Naive thymus-derived CD8-positive, alpha-beta T cell (primary cell): ENCODE results near the gene ANTXR1. TPM values are rescaled to one million over a fixed set of nuclear protein-coding genes. Genes with fewer than 3 reads are reported as not detected.
A peak's percentile ranks its signal among the peaks of the same experiment; 100 is the strongest.

Experiments
- ATAC-seq, 2 donors: fragments of 150-1000 bp; cut with Tn5 transposase in 1 of 2; sonication (Bioruptor Pico), chemical (Tn5 transposase) in 1 of 2; 1 replicate in 1 of 2; 2 replicates in 1 of 2; pipeline ENCODE4 v1.10.0; 2021; ENCODE audit warnings: mild to moderate bottlenecking in 2 of 2, moderate library complexity in 2 of 2
- POLR2A ChIA-PET: fragments of 350-600 bp; sonication (Branson Sonifier 250); formaldehyde crosslinking; loops from one replicate; lab custom pipeline; 2021; ENCODE audit warnings: antibody characterized with exemption; lab: Charles Lee
- DNase-seq, 10 donors: peaks; one replicate each; pipeline versions ENCODE4 v3.0.0 to v3.0.0-alpha.2; 2020 to 2022
- H3K27ac Mint-ChIP-seq, 10 donors: one replicate each; pipeline ENCODE4 v1.8.0; 2020 to 2022; ENCODE audit warnings: mild to moderate bottlenecking in 10 of 10, mixed read lengths in 10 of 10, moderate library complexity in 4 of 10, inconsistent platforms in 1 of 10
- H3K27me3 Mint-ChIP-seq, 5 donors: one replicate each; pipeline ENCODE4 v1.8.0; 2021 to 2022; ENCODE audit warnings: mixed read lengths in 5 of 5
- H3K36me3 Mint-ChIP-seq, 3 donors: one replicate each; pipeline ENCODE4 v1.8.0; 2020 to 2022; ENCODE audit warnings: mixed read lengths in 3 of 3, mild to moderate bottlenecking in 2 of 3, inconsistent platforms in 1 of 3
- H3K4me1 Mint-ChIP-seq, 4 donors: one replicate each; pipeline ENCODE4 v1.8.0; 2021 to 2022; ENCODE audit warnings: mixed read lengths in 4 of 4
- H3K4me3 Mint-ChIP-seq, 10 donors: one replicate each; pipeline ENCODE4 v1.8.0; 2020 to 2022; ENCODE audit warnings: mild to moderate bottlenecking in 10 of 10, mixed read lengths in 10 of 10, moderate library complexity in 6 of 10, inconsistent platforms in 1 of 10
- H3K9me3 Mint-ChIP-seq, 9 donors: one replicate each; pipeline ENCODE4 v1.8.0; 2020 to 2022; ENCODE audit warnings: mixed read lengths in 9 of 9, mild to moderate bottlenecking in 3 of 9, inconsistent platforms in 1 of 9, moderate library complexity in 1 of 9
- polyA plus RNA-seq, 3 donors: library from polyadenylated mRNA; unstranded; fragments of 300-500 nt; fragmentation: Illumina TruSeq; gene quantifications; one replicate each; pipeline ENCODE4 v1.2.3, GENCODE V29; 2021
- total RNA-seq, 8 experiments: library from RNA in 2 of 8; stranded (reverse) in 2 of 8; gene quantifications; one replicate each; pipeline ENCODE4 v1.2.3 and lab custom pipeline; 2021 to 2026

ANTXR1 gene
- total and polyA plus RNA-seq, 5 experiments from 2014 or later = 0.08 to 0.20 (median 0.14) TPM; not detected in 2

DNA sequence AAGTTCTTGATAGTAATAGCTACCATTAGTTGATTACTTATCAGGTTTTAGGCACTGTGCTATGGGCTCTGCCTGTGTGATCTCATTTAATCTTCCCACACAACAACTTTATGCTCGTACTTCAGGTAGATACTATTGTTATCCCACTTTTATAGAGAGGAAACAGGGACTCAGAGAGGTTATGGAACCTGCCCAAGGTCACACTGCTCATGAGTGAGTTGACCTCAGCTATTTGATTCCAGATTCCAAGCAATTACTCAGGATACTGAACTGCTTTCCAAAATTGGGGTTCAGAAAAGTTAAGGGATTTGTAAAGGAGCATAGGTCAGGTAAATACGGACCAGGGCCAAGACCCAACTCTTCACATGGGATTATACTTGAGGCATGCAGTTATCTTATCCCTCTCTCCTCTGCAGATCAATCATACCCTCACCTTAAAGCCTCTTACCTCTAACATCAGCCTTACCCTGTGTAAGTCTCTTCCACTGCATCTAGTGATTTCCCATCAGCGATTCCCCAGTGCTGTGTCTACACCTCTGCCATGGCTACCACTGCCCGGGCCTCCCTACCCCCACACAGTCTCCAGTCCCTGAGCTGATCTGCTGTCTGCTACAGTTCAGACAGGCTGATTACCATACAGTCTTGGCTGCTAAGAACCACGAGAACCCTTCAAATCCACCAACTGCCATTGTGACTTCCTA lies 74.4 kb downstream of the ANTXR1 start:
- Mint-ChIP-seq H3K4me3 (no peak overlapping the region), H3K27ac (no peak overlapping the region), H3K4me1 (peaks cover 0 to 5% (median 1%) of the 10 kb centered on the region in 4 donors), H3K27me3 (peaks cover 7 to 34% (median 20%) of the 10 kb centered on the region in 5 donors), H3K9me3 (no peaks in the 10 kb centered on the region), H3K36me3 (peaks cover 0 to 2% (median 0%) of the 10 kb centered on the region in 3 donors)
- ATAC-seq (no peak), DNase-seq (no peak)
- POLR2A ChIA-PET = no interaction called here

DNA sequence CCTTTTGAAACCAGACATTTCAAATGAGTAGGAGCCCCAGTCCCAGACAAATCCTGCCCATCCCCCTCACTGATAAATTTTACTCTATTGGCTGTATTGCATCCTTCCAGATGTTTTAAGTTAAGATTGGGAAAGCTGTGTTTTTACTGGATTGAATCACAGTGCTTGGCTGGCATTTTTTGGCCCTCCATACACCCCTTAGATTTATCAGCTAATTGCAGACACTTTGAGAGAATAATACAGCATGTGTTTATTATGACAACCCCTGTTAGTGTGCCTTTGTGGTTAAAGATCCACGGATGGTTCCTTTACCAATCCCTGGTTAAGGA lies 74.9 kb downstream of the ANTXR1 start:
- Mint-ChIP-seq H3K4me1 (peaks cover 0 to 5% (median 1%) of the 10 kb centered on the region in 4 donors), H3K4me3 (no peak overlapping the region), H3K27me3 (peaks cover 7 to 34% (median 20%) of the 10 kb centered on the region in 5 donors), H3K36me3 (peaks cover 0 to 2% (median 0%) of the 10 kb centered on the region in 3 donors), H3K27ac (peak overlapping the region in 1 of 10 donors; percentile 21), H3K9me3 (no peaks in the 10 kb centered on the region)
- ATAC-seq = no peak
- POLR2A ChIA-PET = no interaction called here
- no peak for DNase-seq

DNA sequence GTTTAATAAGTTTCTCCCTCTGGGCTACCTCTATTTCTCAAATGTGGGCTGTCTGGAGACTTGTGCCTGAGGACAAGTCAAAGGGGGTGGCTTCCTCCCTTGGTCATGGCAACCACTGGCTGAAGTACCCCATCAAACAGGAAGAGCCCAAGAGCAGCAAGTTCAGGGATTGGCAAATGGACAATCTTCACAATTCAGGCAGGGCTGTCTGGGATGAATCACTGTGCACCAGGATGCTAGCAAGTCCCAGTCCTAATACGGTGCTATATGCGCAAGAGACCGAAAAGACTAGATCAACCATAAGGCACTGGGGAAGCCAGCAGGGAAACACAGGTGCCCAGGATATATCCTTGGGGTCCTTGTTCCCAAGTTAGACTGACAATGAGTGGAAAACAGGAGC lies 75.5 kb downstream of the ANTXR1 start:
- Mint-ChIP-seq H3K27ac (no peak overlapping the region), H3K4me3 (no peak overlapping the region), H3K9me3 (no peaks in the 10 kb centered on the region), H3K4me1 (peaks cover 0 to 5% (median 0%) of the 10 kb centered on the region in 4 donors), H3K36me3 (peaks cover 0 to 2% (median 0%) of the 10 kb centered on the region in 3 donors), H3K27me3 (peaks cover 7 to 34% (median 18%) of the 10 kb centered on the region in 5 donors)
- POLR2A ChIA-PET = no interaction called here
- DNase-seq = no peak
- ATAC-seq = no peak

DNA sequence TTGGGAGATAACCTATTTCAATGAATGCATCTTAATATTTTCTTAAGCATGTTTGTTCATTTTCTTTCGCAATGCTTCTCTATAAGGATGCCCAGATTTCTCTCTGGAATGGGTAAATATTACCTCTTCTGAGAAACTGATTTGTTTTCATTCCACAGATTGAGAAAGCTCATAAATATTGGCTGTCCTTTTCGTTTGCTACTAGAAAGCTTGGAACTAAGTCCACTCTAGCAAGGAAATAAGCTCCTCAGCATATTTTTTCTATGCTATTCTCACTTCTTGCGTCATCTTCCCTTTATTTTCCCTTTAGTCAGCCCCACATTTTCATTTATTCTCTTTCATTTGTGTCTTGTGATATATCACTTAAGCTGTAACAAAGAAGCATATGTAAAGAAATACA lies 76.3 kb downstream of the ANTXR1 start:
- peaks cover 7 to 34% (median 17%) of the 10 kb centered on the region in 5 donors for H3K27me3 Mint-ChIP-seq
- DNase-seq = no peak
- ATAC-seq = no peak
- no peak overlapping the region for H3K4me3 Mint-ChIP-seq
- peaks cover 0 to 2% (median 0%) of the 10 kb centered on the region in 3 donors for H3K36me3 Mint-ChIP-seq
- POLR2A ChIA-PET = no interaction called here
- H3K4me1 Mint-ChIP-seq = peaks cover 0 to 5% (median 0%) of the 10 kb centered on the region in 4 donors
- H3K9me3 Mint-ChIP-seq = no peaks in the 10 kb centered on the region
- H3K27ac Mint-ChIP-seq = no peak overlapping the region

DNA sequence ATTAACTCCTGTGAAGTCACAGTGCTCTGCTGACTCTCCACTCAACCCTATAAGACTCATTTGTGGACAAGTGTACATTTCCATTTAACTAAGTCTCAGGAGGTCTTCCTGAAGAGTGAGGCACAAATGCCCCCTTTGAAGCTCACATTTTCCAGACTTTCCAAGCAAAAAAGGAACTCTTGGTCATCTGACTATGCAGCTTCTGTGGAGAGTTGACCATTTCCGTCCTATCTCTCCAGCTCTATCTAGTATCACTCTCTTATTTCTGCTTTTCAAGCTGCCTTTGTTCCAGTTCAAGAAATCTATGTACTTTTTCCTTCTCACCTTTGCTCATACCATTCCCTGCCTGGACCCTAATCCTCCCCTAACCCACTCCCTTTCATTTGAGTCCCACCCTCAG lies 77.0 kb downstream of the ANTXR1 start:
- H3K4me1 Mint-ChIP-seq = peaks cover 0 to 5% (median 0%) of the 10 kb centered on the region in 4 donors
- no peak overlapping the region for H3K4me3 Mint-ChIP-seq
- DNase-seq (no peak), ATAC-seq (no peak)
- no peaks in the 10 kb centered on the region for H3K9me3 Mint-ChIP-seq
- no peak overlapping the region for H3K27ac Mint-ChIP-seq
- peaks cover 7 to 34% (median 17%) of the 10 kb centered on the region in 5 donors for H3K27me3 Mint-ChIP-seq
- POLR2A ChIA-PET = no interaction called here
- peaks cover 0 to 2% (median 0%) of the 10 kb centered on the region in 3 donors for H3K36me3 Mint-ChIP-seq

DNA sequence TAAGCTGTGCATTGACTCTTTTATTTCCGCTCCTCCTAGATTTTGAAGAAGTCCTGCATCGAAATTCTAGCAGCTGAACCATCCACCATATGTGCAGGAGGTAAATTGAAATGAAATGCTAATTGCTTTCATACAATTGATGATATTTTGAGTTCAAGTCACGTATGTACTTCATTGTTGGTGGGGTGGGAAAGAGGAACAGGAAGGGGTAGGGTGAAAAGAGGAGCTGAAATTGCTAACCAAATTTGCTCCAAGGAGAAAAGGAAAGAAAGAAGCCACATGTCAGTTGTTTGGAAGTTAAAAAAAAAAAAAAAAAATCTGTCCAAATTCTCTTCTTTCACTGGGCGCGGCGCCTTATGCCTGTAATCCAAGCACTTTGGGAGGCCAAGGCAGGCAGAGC lies 77.8 kb downstream of the ANTXR1 start:
- no peak for DNase-seq
- no peak overlapping the region for H3K27ac Mint-ChIP-seq
- peaks cover 0 to 2% (median 0%) of the 10 kb centered on the region in 3 donors for H3K36me3 Mint-ChIP-seq
- H3K4me3 Mint-ChIP-seq = no peak overlapping the region
- H3K9me3 Mint-ChIP-seq = no peaks in the 10 kb centered on the region
- ATAC-seq = no peak
- H3K4me1 Mint-ChIP-seq = peaks cover 0 to 5% (median 0%) of the 10 kb centered on the region in 4 donors
- POLR2A ChIA-PET = no interaction called here
- H3K27me3 Mint-ChIP-seq = peaks cover 11 to 34% (median 22%) of the 10 kb centered on the region in 5 donors

DNA sequence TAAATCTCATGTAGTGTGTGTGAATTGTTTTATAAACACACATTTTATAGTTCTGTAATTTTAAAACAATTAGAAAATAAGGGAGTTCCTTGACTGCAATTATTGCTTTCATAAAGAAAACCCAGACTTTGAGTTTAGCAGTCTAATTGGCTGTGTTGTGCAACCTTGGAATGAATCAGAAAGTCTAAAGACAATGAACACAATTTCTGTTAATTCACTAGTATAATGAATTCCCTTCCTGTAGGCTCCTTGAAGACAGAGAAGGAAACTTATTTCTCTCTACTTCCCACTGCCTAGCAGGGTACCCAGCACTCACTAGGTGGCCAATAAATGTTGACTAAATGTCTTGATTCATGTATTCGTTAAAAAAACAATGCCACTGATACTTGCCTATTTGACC lies 79.9 kb downstream of the ANTXR1 start:
- peaks cover 0 to 2% (median 0%) of the 10 kb centered on the region in 4 donors for H3K4me1 Mint-ChIP-seq
- DNase-seq (no peak), ATAC-seq (no peak)
- H3K9me3 Mint-ChIP-seq = no peaks in the 10 kb centered on the region
- H3K4me3 Mint-ChIP-seq = no peak overlapping the region
- H3K27me3 Mint-ChIP-seq = peaks cover 5 to 22% (median 13%) of the 10 kb centered on the region in 5 donors
- POLR2A ChIA-PET = no interaction called here
- peaks cover 0 to 2% (median 0%) of the 10 kb centered on the region in 3 donors for H3K36me3 Mint-ChIP-seq
- no peak overlapping the region for H3K27ac Mint-ChIP-seq

DNA sequence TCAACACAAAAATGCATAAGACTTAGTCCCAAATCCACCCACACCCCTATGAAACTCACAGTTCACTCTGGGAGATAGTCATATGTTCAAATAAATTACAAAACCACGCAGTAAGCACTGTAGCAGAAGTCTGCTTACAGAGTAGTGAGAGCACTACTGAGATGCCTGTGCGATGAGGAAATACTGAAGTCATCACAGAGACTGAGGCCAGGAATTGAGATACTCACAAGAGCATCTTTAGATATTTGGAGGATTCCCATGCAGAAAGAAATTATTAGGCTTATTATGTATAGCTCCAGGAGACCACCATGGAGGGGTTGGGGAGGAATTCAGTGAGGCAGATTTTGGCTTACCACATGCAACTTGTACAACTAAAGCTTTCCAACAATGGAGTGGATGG lies 82.3 kb downstream of the ANTXR1 start:
- no peak overlapping the region for H3K27ac Mint-ChIP-seq
- no peak for ATAC-seq
- H3K27me3 Mint-ChIP-seq = peaks cover under 1 to 14% (median 5%) of the 10 kb centered on the region in 5 donors
- POLR2A ChIA-PET = no interaction called here
- H3K4me1 Mint-ChIP-seq = no peaks in the 10 kb centered on the region
- no peak for DNase-seq
- no peak overlapping the region for H3K4me3 Mint-ChIP-seq
- peaks cover 0 to 2% (median 0%) of the 10 kb centered on the region in 3 donors for H3K36me3 Mint-ChIP-seq
- H3K9me3 Mint-ChIP-seq = no peaks in the 10 kb centered on the region

DNA sequence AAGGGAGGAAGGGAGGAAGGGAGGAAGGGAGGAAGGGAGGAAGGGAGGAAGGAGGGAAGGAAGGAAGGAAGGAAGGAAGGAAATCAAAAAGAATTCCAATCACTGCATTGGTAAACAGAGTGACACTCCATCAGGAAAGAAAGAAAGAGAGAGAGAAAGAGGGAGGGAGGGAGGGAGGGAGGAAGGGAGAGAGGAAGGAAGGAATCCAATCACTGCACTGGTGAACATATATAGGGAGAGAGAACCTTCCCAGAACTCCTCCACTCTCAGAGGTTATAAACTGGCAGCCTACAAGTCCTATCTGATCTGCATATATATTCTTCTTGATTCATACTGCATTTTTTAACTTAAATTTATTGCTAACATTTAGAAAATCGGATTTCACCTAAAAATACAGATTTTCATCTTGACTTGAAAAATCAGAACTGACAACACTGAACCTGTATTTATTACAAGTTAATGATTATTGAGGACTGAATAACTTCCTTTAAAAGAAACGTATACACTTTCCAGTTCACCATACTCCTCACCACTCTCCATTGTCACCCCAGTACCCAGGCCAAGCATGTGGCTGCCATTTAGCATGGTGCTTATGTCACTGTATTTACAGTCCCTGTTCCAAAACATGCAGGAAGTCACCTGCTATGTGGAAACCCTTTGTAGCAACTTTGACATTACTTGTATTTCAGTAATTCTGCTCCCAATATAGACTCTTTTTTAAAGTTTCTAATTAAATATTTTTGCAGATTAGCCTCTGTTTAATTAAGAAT lies 83.5 kb downstream of the ANTXR1 start:
- Mint-ChIP-seq H3K27ac (no peak overlapping the region), H3K4me1 (no peaks in the 10 kb centered on the region), H3K36me3 (no peaks in the 10 kb centered on the region), H3K27me3 (peaks cover 0 to 8% (median 4%) of the 10 kb centered on the region in 5 donors), H3K9me3 (no peaks in the 10 kb centered on the region), H3K4me3 (no peak overlapping the region)
- no peak for DNase-seq
- no peak for ATAC-seq
- POLR2A ChIA-PET = no interaction called here

DNA sequence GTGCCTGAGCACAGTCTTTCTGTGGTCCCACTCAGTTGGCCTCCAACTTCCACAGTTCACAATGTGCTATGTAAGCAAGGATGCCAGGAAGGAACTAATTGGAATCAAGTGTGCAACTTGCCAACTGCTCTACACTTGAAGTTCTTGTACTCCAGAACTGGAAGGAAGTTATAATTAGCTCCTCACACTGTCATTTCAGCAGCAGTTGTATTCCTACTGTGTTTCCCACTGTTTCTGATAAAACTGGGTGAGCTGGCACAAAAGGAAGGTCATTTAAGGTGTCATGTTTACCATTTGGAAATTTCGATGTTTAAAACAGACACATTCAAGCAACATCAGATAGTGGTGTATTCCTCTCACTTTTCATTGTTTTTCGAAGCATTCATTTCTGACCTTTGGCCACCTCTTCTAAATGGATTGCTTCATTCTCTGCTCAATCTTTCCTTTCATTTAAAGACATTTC lies 84.2 kb downstream of the ANTXR1 start:
- Mint-ChIP-seq H3K27ac (no peak overlapping the region), H3K4me3 (no peak overlapping the region), H3K4me1 (no peaks in the 10 kb centered on the region), H3K9me3 (no peaks in the 10 kb centered on the region), H3K27me3 (peaks cover 0 to 9% (median 4%) of the 10 kb centered on the region in 5 donors), H3K36me3 (no peaks in the 10 kb centered on the region)
- no peak for ATAC-seq
- DNase-seq = no peak
- POLR2A ChIA-PET = no interaction called here

DNA sequence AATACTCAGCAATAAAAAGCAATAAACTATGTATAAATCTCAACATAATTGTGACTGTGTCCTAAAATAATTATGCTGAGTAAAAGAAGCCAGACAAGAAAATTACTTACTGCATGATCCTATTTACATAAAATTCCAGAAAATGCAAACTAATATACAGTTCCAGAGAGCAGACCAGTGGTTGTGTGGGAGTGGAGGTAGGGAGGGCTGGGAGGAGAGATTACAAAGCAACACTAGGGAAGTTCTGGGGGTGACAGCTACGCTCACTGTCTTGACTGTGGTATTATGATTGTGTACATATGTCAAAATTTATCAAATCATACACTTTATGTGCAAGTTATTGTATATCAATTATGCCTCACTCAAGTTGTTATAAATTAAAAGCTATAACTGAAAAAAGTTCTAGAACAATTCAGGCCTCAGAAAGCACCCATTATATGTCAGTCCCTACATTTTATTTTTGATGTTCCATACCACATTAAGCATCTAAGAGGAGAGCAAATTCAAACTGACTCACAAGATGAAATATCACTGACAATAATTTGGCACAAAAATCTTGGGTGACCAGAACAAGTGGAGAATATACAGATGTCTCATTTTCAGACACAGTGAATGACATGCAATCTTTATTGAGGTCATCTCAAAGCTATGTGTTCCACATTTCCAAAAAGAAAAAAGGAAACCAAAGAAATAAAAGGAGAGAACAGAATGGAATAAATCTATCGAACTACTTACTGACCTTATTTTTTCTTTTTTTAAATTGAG lies 85.1 kb downstream of the ANTXR1 start:
- Mint-ChIP-seq H3K4me3 (no peak overlapping the region), H3K27ac (no peak overlapping the region), H3K36me3 (no peaks in the 10 kb centered on the region), H3K4me1 (no peaks in the 10 kb centered on the region), H3K9me3 (no peaks in the 10 kb centered on the region), H3K27me3 (peaks cover 0 to 10% (median 4%) of the 10 kb centered on the region in 5 donors)
- POLR2A ChIA-PET = no interaction called here
- ATAC-seq = no peak
- DNase-seq = no peak

DNA sequence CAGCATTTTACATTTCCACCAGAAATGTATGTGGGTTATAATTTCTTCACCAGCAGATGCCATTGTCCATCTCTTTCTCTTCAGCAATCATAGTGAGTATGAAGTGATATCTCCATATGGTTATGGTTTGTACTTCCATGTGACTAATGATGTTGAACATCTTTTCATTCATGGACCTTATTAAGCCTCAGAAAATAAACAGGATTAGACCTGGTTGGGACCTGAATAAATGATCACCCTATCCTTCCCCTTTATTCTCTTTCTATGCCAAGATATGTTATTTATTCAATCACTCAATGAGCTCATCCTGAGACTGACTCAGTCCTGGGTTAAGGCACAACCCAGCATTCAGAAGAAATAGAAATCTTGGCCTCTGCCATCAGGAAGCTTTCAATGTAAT lies 86.6 kb downstream of the ANTXR1 start:
- ATAC-seq (no peak), DNase-seq (no peak)
- H3K9me3 Mint-ChIP-seq = no peaks in the 10 kb centered on the region
- peaks cover 0 to 6% (median 4%) of the 10 kb centered on the region in 5 donors for H3K27me3 Mint-ChIP-seq
- H3K36me3 Mint-ChIP-seq = no peaks in the 10 kb centered on the region
- H3K4me1 Mint-ChIP-seq = no peaks in the 10 kb centered on the region
- POLR2A ChIA-PET = no interaction called here
- no peak overlapping the region for H3K27ac Mint-ChIP-seq
- H3K4me3 Mint-ChIP-seq = no peak overlapping the region
